Keratinocyte (primary cell): ENCODE data around the gene FREM1.
A peak's percentile ranks its signal among the peaks of the same experiment; 100 is the strongest.

Source experiments
- CTCF ChIP-seq, 3 experiments: IDR thresholded peaks in 1 of 3; conservative IDR thresholded peaks in 1 of 3; optimal IDR thresholded peaks in 1 of 3; 2 replicates in 2 of 3; 3 replicates in 1 of 3; pipeline versions ENCODE3 to v1.5.1; 2011; ENCODE audit warnings: low read length in 3 of 3, mild to moderate bottlenecking in 3 of 3, moderate library complexity in 2 of 3, control low read depth in 1 of 3, inconsistent platforms in 1 of 3; ENCODE audit not compliant: insufficient read depth in 2 of 3; ENCODE audit errors: extremely low read depth in 1 of 3
- EZH2 ChIP-seq: IDR thresholded peaks from one replicate; pipeline ENCODE4 v1.6.1; 2012; ENCODE audit warnings: inconsistent platforms, mild to moderate bottlenecking, low read length, moderate library complexity

- TF ChIP-seq CTCF (optimal IDR thresholded peaks at IDR 0.05 in 1 of 3, IDR thresholded peaks at IDR 0.05 in 1 of 3, conservative IDR thresholded peaks at IDR 0.05 in 1 of 3; ENCODE audit: extremely low read depth in 1 of 3, insufficient read depth in 2 of 3, low read length in 3 of 3) (peak; percentile 37 to 59 (median 54)), EZH2 (no peak)
Measured at GRCh38 chr9:14768405-14769229, 141.6 kb downstream of the FREM1 start.
